C4-2B (cell line): ENCODE results near the gene ANXA2R.

ENCODE experiments used
- CTCF ChIP-seq: fragments of 450-650 bp; conservative IDR thresholded peaks from 2 replicates; pipeline ENCODE4 v1.5.1; 2017; ENCODE audit warnings: mild to moderate bottlenecking
- ZFX ChIP-seq: fragments of 450-650 bp; IDR thresholded peaks from 2 replicates; pipeline ENCODE4 v1.6.1; 2017

DNA sequence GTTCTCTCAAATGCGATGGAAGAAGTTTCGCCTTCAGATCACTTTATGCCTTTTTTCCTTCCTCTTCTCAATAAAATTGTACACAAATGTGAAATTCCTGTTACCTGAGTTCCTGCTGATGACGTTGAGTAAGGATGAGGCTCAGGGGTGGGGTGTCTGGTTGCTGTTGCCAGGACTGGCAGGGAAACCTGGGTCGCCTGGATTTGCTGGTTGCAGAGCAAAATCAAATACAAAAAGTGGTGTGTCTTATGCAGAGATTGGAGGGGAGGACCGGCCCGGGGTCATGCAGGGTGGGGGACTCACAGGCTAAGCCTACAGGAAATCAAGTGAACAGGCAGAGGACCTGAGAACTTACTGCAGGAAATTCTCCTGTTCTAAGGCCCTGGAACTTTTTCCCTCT is 39.2 kb downstream of the ANXA2R start:
- no peak for TF ChIP-seq CTCF
- no peak for TF ChIP-seq ZFX
